Body of pancreas (tissue), 4 donors: ENCODE results near the gene NLRP8. TPM values are rescaled to one million over a fixed set of nuclear protein-coding genes. Genes with fewer than 3 reads are reported as not detected.

ENCODE experiments used
- ATAC-seq: fragments of 150-250 bp; one replicate; pipeline ENCODE4 v1.9.1; 2016
- DNase-seq, 4 donors: peaks; one replicate each; pipeline ENCODE4 v3.0.0-alpha.2; 2019
- H3K27ac ChIP-seq, 4 donors: fragments of 200-600 bp; sonication (generic); 1 replicate in 3 of 4; 2 replicates in 1 of 4; pipeline versions ENCODE4 v1.5.1 to v1.6.1; 2016 to 2019; ENCODE audit warnings: mild to moderate bottlenecking in 1 of 4, mixed read lengths in 1 of 4, moderate library complexity in 1 of 4
- H3K27me3 ChIP-seq, 2 donors: fragments of 200-600 bp; sonication (generic); one replicate each; pipeline ENCODE4 v1.6.0; 2016; ENCODE audit warnings: mild to moderate bottlenecking in 1 of 2
- H3K36me3 ChIP-seq, 2 donors: fragments of 200-600 bp; sonication (generic); replicated peaks in 1 of 2; 2 replicates each; pipeline ENCODE4 v1.5.1; 2016; ENCODE audit warnings: low read depth in 2 of 2; ENCODE audit not compliant: insufficient read depth in 1 of 2
- H3K4me1 ChIP-seq: fragments of 200-600 bp; sonication (generic); one replicate; pipeline ENCODE4 v1.6.0; 2016
- H3K4me3 ChIP-seq, 2 donors: fragments of 200-600 bp; sonication (generic); 1 replicate in 1 of 2; 2 replicates in 1 of 2; pipeline ENCODE4 v1.5.1; 2016 to 2019
- H3K9me3 ChIP-seq, 3 donors: fragments of 200-600 bp; sonication (generic); 1 replicate in 2 of 3; 2 replicates in 1 of 3; pipeline ENCODE4 v1.5.1; 2016
- CTCF ChIP-seq, 7 experiments: fragments of 450-650 bp in 4 of 7; fragments of 200-600 bp in 3 of 7; sonication (generic) in 3 of 7; IDR thresholded peaks; one replicate each; pipeline ENCODE4 v1.5.1; 2016 to 2019; ENCODE audit warnings: antibody characterized with exemption in 7 of 7
- POLR2A ChIP-seq, 3 donors: fragments of 450-650 bp; IDR thresholded peaks; one replicate each; pipeline ENCODE4 v1.6.1; 2016; ENCODE audit warnings: antibody characterized with exemption in 3 of 3, mild to moderate bottlenecking in 2 of 3
- WGBS, 2 donors: methylation state at CpG; one replicate each; pipeline ENCODE4 v1.1.5; 2017; 5-methylcytosine and 5-hydroxymethylcytosine counted together
- intact Hi-C: fragments of 100-400 bp; cut with DNase I; formaldehyde crosslinking; loops from one replicate; pipeline ENCODE4 v1.15.1; 2023
- total RNA-seq, 2 donors: library from RNA; depleted of rRNA; stranded (reverse); fragments of >200 nt; gene quantifications; one replicate each; pipeline ENCODE4 v1.1.0, GENCODE V29; 2016

Gene NLRP8
- total RNA-seq, 2 donors from 2014 or later = not detected

GRCh38 chr19:55907286-55907685 is 40.3 kb upstream of the NLRP8 start:
- Histone ChIP-seq H3K27ac (no peak overlapping the region), H3K4me3 (no peak overlapping the region), H3K9me3 (no peaks in the 10 kb centered on the region), H3K36me3 (no peaks in the 10 kb centered on the region), H3K4me1 (no peaks in the 10 kb centered on the region), H3K27me3 (no peaks in the 10 kb centered on the region)
- intact Hi-C loops = no loop called here
- DNase-seq (no peak), ATAC-seq (no peak)
- TF ChIP-seq POLR2A (IDR thresholded peaks at IDR 0.05) (no peak), CTCF (IDR thresholded peaks at IDR 0.05) (no peak)
- 61 to 63% methylated on average over 6 to 7 of the region's 7 CpGs for WGBS, 2 donors

- Histone ChIP-seq H3K27me3 (no peaks in the 10 kb centered on the region), H3K9me3 (no peaks in the 10 kb centered on the region), H3K27ac (no peak overlapping the region), H3K4me1 (no peaks in the 10 kb centered on the region), H3K36me3 (no peaks in the 10 kb centered on the region), H3K4me3 (no peak overlapping the region)
- WGBS, 2 donors = 60 to 74% methylated on average over 3 of the region's 3 CpGs
- TF ChIP-seq POLR2A (IDR thresholded peaks at IDR 0.05) = no peak
- TF ChIP-seq CTCF (IDR thresholded peaks at IDR 0.05) = no peak
- no peak for ATAC-seq
- DNase-seq = no peak
- intact Hi-C loops = no loop called here
Observed at GRCh38 chr19:55907746-55908145, 39.9 kb upstream of the NLRP8 start.

- no peak overlapping the region for H3K27ac ChIP-seq
- H3K36me3 ChIP-seq = no peaks in the 10 kb centered on the region
- H3K4me1 ChIP-seq = no peaks in the 10 kb centered on the region
- ATAC-seq (no peak), DNase-seq (no peak)
- H3K4me3 ChIP-seq = no peak overlapping the region
- WGBS, 2 donors = 24 to 28% methylated on average over 2 of the region's 2 CpGs
- no peak for TF ChIP-seq POLR2A (IDR thresholded peaks at IDR 0.05)
- no peak for TF ChIP-seq CTCF (IDR thresholded peaks at IDR 0.05)
- H3K27me3 ChIP-seq = no peaks in the 10 kb centered on the region
- intact Hi-C loops = no loop called here
- no peaks in the 10 kb centered on the region for H3K9me3 ChIP-seq
Observed at GRCh38 chr19:55909801-55910200, 37.8 kb upstream of the NLRP8 start.

- intact Hi-C loops = no loop called here
- no peaks in the 10 kb centered on the region for H3K9me3 ChIP-seq
- no peaks in the 10 kb centered on the region for H3K36me3 ChIP-seq
- no peaks in the 10 kb centered on the region for H3K4me1 ChIP-seq
- no peak overlapping the region for H3K27ac ChIP-seq
- no peak for ATAC-seq
- no peaks in the 10 kb centered on the region for H3K27me3 ChIP-seq
- H3K4me3 ChIP-seq = no peak overlapping the region
- DNase-seq = no peak
- WGBS, 2 donors = 65 to 73% methylated on average over 7 of the region's 7 CpGs
- TF ChIP-seq POLR2A (IDR thresholded peaks at IDR 0.05) = no peak
- TF ChIP-seq CTCF (IDR thresholded peaks at IDR 0.05) = no peak
Observed at GRCh38 chr19:55912916-55913315, 34.7 kb upstream of the NLRP8 start.

GRCh38 chr19:55913643-55914268 is 33.9 kb upstream of the NLRP8 start:
- DNase-seq (no peak), ATAC-seq (no peak)
- intact Hi-C loops = no loop called here
- Histone ChIP-seq H3K4me1 (no peaks in the 10 kb centered on the region), H3K36me3 (no peaks in the 10 kb centered on the region), H3K27ac (no peak overlapping the region), H3K4me3 (no peak overlapping the region), H3K27me3 (no peaks in the 10 kb centered on the region), H3K9me3 (no peaks in the 10 kb centered on the region)
- TF ChIP-seq CTCF (IDR thresholded peaks at IDR 0.05) (no peak), POLR2A (IDR thresholded peaks at IDR 0.05) (no peak)
- 39 to 43% methylated on average over 9 of the region's 9 CpGs for WGBS, 2 donors
